Nucleus accumbens (tissue), 56 donors: Measurements from ENCODE around the gene PRAMEF13.
"Not testable (repeated sequence)": the region's sequence is repeated elsewhere in the genome, so short reads cannot be mapped to it uniquely, and the experiment has no call there.

Experiments
- DNase-seq, 56 donors: peaks; one replicate each; lab custom pipeline; 2025; lab: John Stamatoyannopoulos, UW

PRAMEF13 gene

DNA sequence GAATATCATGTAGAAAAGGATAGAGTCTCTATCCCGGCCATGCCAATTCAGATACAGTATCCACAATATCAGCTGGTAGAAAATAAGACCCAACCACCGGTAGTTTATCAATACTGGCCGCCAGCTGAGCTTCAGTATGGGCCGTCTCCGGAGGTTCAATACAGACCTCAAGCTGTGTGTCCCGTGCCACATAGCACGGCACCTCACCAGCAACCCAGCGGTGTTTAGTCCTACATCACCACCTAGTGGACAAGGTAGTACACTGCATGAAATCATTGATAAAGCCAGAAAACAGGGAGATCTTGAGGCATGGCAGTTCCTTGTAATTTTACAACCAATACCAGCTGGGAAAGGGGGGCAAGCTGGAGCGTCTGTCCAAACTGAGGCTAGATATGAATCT, 7.5 kb upstream of the PRAMEF13 start:
- not testable (repeated sequence) for DNase-seq

DNA sequence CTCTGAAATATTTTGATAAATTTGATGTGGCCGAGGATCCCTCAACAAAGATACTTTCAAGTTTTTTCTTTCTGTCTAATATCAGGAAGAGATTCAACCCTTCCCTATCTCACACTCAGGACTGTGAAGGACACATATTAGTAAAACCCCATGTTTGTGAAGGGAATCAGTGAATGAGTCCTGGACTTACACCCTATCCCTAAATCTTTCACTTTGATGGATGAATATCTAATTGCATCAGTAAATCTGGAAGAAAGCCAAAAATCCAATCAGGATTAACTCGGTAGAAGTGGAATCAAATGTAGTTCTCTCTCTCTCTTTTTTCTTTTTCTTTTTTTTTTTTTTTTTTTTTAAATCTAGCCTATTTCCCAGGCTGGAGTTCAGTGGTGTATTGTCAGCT, 29.7 kb downstream of the PRAMEF13 start, which contains the start of gene PRAMEF9:
PRAMEF9 (plus strand) TSS at position 301 of the 400 bp plus-strand sequence. CDS start 3,433 bp downstream, outside the sequence.
- DNase-seq = not testable (repeated sequence)

- not testable (repeated sequence) for DNase-seq
Observed at GRCh38 chr1:13165531-13165930, 35.7 kb downstream of the PRAMEF13 start, which contains the start of gene HNRNPCL4. TSS of gene HNRNPCL4 (minus strand) at chr1:13165631. CDS start at chr1:13165467, 164 bp downstream.

DNA sequence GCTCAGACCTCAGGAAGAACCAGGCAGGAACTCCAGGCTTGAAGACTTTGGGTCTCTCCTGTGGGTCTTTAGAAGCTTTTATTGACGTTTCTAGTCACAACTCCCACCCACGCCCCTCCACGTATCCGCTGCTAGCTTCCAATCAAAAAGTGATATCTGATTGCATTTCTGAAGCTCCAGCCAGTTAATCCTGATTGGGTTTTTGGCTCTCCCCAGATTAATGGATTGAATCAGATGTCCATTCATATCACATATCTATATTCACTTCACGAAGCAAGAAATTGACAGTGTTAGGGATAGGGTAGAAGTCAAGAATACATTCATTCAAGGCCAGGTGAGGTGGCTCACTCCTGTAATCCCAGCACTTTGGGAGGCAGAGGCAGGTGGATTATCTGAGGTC, 45.3 kb downstream of the PRAMEF13 start, which contains the start of gene PRAMEF26:
PRAMEF26 (minus strand) TSS at position 101 of the 400 bp plus-strand sequence. CDS start 2,914 bp downstream, outside the sequence.
- not testable (repeated sequence) for DNase-seq
